ENCODE measurements around the gene ANXA2. TPM values are rescaled to one million over a fixed set of nuclear protein-coding genes. Genes with fewer than 3 reads are reported as not detected.

ANXA2 gene
- total RNA-seq, 1 donor from 2014 or later: 730 TPM

GRCh38 chr15:60381148-60381788 is 16.5 kb downstream of the ANXA2 start:
- no peaks in the 10 kb centered on the region for H3K9me3 ChIP-seq
- peaks cover 17 to 76% of the 10 kb centered on the region in 2 donors for H3K4me1 ChIP-seq
- DNase-seq (ENCODE audit: low spot score in 2 of 2): no peak
- no peak for TF ChIP-seq CTCF (IDR thresholded peaks at IDR 0.05)
- H3K4me3 ChIP-seq: no peak overlapping the region
- intact Hi-C loops (cut with DNase I): no loop called here
- peaks cover 41 to 56% of the 10 kb centered on the region in 2 donors for H3K36me3 ChIP-seq
- no peaks in the 10 kb centered on the region for H3K27me3 ChIP-seq
- peak overlapping the region; percentile 64 to 69 for H3K27ac ChIP-seq

- Histone ChIP-seq H3K27ac (peak overlapping the region; percentile 64 to 69), H3K9me3 (no peaks in the 10 kb centered on the region), H3K4me3 (peak overlapping the region in 1 of 2 donors; percentile 3), H3K27me3 (no peaks in the 10 kb centered on the region), H3K4me1 (peaks cover 31 to 80% of the 10 kb centered on the region in 2 donors), H3K36me3 (peaks cover 42 to 63% of the 10 kb centered on the region in 2 donors)
- intact Hi-C loops (cut with DNase I): no loop called here
- DNase-seq (ENCODE audit: low spot score in 2 of 2): no peak
- no peak for TF ChIP-seq CTCF (IDR thresholded peaks at IDR 0.05)
Measured at GRCh38 chr15:60379525-60380274, 18.1 kb downstream of the ANXA2 start.

- Histone ChIP-seq H3K9me3 (no peaks in the 10 kb centered on the region), H3K4me3 (no peak overlapping the region), H3K27ac (peak overlapping the region; percentile 64 to 69), H3K36me3 (peaks cover 40 to 62% of the 10 kb centered on the region in 2 donors), H3K27me3 (no peaks in the 10 kb centered on the region), H3K4me1 (peaks cover 33 to 79% of the 10 kb centered on the region in 2 donors)
- no peak for DNase-seq (ENCODE audit: low spot score in 2 of 2)
- intact Hi-C loops (cut with DNase I): no loop called here
- no peak for TF ChIP-seq CTCF (IDR thresholded peaks at IDR 0.05)
Measured at GRCh38 chr15:60379185-60379524, 18.6 kb downstream of the ANXA2 start.

GRCh38 chr15:60376677-60377095 is 21.1 kb downstream of the ANXA2 start:
- Histone ChIP-seq H3K4me3 (no peak overlapping the region), H3K4me1 (peaks cover 44 to 85% of the 10 kb centered on the region in 2 donors), H3K27ac (peak overlapping the region; percentile 90 to 96), H3K36me3 (peaks cover 35 to 52% of the 10 kb centered on the region in 2 donors), H3K9me3 (no peaks in the 10 kb centered on the region), H3K27me3 (no peaks in the 10 kb centered on the region)
- no peak for TF ChIP-seq CTCF (IDR thresholded peaks at IDR 0.05)
- intact Hi-C loops (cut with DNase I): no loop called here
- no peak for DNase-seq (ENCODE audit: low spot score in 2 of 2)

GRCh38 chr15:60375306-60375705 is 22.5 kb downstream of the ANXA2 start:
- intact Hi-C loops (cut with DNase I): loop anchor here (2.0 kb wide), 1 partner anchor 15 kb away; no protein-coding TSS in a partner anchor
- peaks cover 24 to 39% of the 10 kb centered on the region in 2 donors for H3K36me3 ChIP-seq
- peaks cover 44 to 85% of the 10 kb centered on the region in 2 donors for H3K4me1 ChIP-seq
- no peak for DNase-seq (ENCODE audit: low spot score in 2 of 2)
- no peak for TF ChIP-seq CTCF (IDR thresholded peaks at IDR 0.05)
- no peaks in the 10 kb centered on the region for H3K27me3 ChIP-seq
- no peaks in the 10 kb centered on the region for H3K9me3 ChIP-seq
- H3K4me3 ChIP-seq: peak overlapping the region in 1 of 2 donors; percentile 40
- H3K27ac ChIP-seq: peak overlapping the region; percentile 90 to 96
